HG02798 (cell line): ENCODE data around the gene COL4A1.

ENCODE experiments used
- ATAC-seq: cut with Tn5 transposase; IDR thresholded peaks from one replicate; pipeline ENCODE4 v1.9.1; 2021; ENCODE audit warnings: mild to moderate bottlenecking; ENCODE audit not compliant: unreplicated experiment, poor library complexity

COL4A1 gene

GRCh38 chr13:110229905-110230563 is 76.9 kb downstream of the COL4A1 start:
- no peak for ATAC-seq

GRCh38 chr13:110228936-110229904 is 77.7 kb downstream of the COL4A1 start:
- ATAC-seq = no peak

GRCh38 chr13:110227864-110228643 is 78.9 kb downstream of the COL4A1 start:
- no peak for ATAC-seq

GRCh38 chr13:110227416-110227815 is 79.5 kb downstream of the COL4A1 start:
- ATAC-seq = no peak

- no peak for ATAC-seq
Observed at GRCh38 chr13:110225609-110226574, 81.1 kb downstream of the COL4A1 start.

GRCh38 chr13:110225003-110225402 is 82.0 kb downstream of the COL4A1 start:
- ATAC-seq = no peak

- ATAC-seq = no peak
Observed at GRCh38 chr13:110224519-110224918, 82.4 kb downstream of the COL4A1 start.

GRCh38 chr13:110221406-110222117 is 85.4 kb downstream of the COL4A1 start:
- no peak for ATAC-seq

GRCh38 chr13:110220471-110220870 is 86.5 kb downstream of the COL4A1 start:
- ATAC-seq = no peak

- no peak for ATAC-seq
Observed at GRCh38 chr13:110218581-110219201, 88.3 kb downstream of the COL4A1 start.

- ATAC-seq = no peak
Observed at GRCh38 chr13:110217811-110218210, 89.1 kb downstream of the COL4A1 start.

- no peak for ATAC-seq
Observed at GRCh38 chr13:110217085-110217484, 89.9 kb downstream of the COL4A1 start.

- ATAC-seq = no peak
Observed at GRCh38 chr13:110216398-110217041, 90.4 kb downstream of the COL4A1 start.

- ATAC-seq = no peak
Observed at GRCh38 chr13:110216006-110216397, 91.0 kb downstream of the COL4A1 start.

GRCh38 chr13:110215606-110216005 is 91.4 kb downstream of the COL4A1 start:
- no peak for ATAC-seq

GRCh38 chr13:110214637-110215036 is 92.3 kb downstream of the COL4A1 start:
- no peak for ATAC-seq

- no peak for ATAC-seq
Observed at GRCh38 chr13:110213461-110214074, 93.4 kb downstream of the COL4A1 start.

GRCh38 chr13:110212529-110212928 is 94.4 kb downstream of the COL4A1 start:
- no peak for ATAC-seq
